MCF 10A (cell line): ENCODE results near the gene RGS7BP. TPM values are rescaled to one million over a fixed set of nuclear protein-coding genes. Genes with fewer than 3 reads are reported as not detected.

Source experiments
- BruUV-seq: library from RNA; stranded (reverse); fragments of 400-500 nt; replicated peaks from 2 replicates; lab custom pipeline; 2021; lab: Mats Ljungman, UMichigan
- CTCF ChIA-PET: fragments of 300-600 bp; sonication (Branson Sonifier 250); formaldehyde crosslinking; extraction: SDS; loops from one replicate; lab custom pipeline; 2021; ENCODE audit warnings: antibody characterized with exemption, inconsistent platforms; lab: Yijun Ruan, JAX
- POLR2A ChIA-PET: fragments of 300-600, 350-650 bp; sonication (Branson Sonifier 250); formaldehyde crosslinking; extraction: SDS; loops from one replicate; lab custom pipeline; 2020; ENCODE audit warnings: antibody characterized with exemption, inconsistent platforms; lab: Yijun Ruan, JAX
- DNase-seq: peaks from one replicate; pipeline ENCODE4 v3.0.0-alpha.2; 2018; ENCODE audit not compliant: unreplicated experiment
- H3K27ac Mint-ChIP-seq: one replicate; pipeline ENCODE4 v1.8.0; 2022; ENCODE audit warnings: mild to moderate bottlenecking, low read depth, mixed read lengths; ENCODE audit not compliant: unreplicated experiment
- H3K27me3 Mint-ChIP-seq: one replicate; pipeline ENCODE4 v1.8.0; 2022; ENCODE audit warnings: mixed read lengths; ENCODE audit not compliant: insufficient read depth, unreplicated experiment
- H3K36me3 Mint-ChIP-seq: one replicate; pipeline ENCODE4 v1.8.0; 2022; ENCODE audit warnings: mild to moderate bottlenecking, moderate library complexity, mixed read lengths; ENCODE audit not compliant: insufficient read depth, unreplicated experiment
- H3K4me1 Mint-ChIP-seq: one replicate; pipeline ENCODE4 v1.8.0; 2022; ENCODE audit warnings: mixed read lengths; ENCODE audit not compliant: insufficient read depth, unreplicated experiment
- H3K4me3 Mint-ChIP-seq: one replicate; pipeline ENCODE4 v1.8.0; 2022; ENCODE audit warnings: mild to moderate bottlenecking, moderate library complexity, mixed read lengths; ENCODE audit not compliant: unreplicated experiment
- H3K9me3 Mint-ChIP-seq: one replicate; pipeline ENCODE4 v1.8.0; 2022; ENCODE audit warnings: mixed read lengths; ENCODE audit not compliant: unreplicated experiment
- CTCF ChIP-seq: fragments of 200-600 bp; IDR thresholded peaks from one replicate; pipeline ENCODE4 v1.8.0; 2022; ENCODE audit warnings: antibody characterized with exemption, mild to moderate bottlenecking; ENCODE audit not compliant: unreplicated experiment
- intact Hi-C: fragments of 100-400 bp; cut with micrococcal nuclease; formaldehyde crosslinking; loops from 2 replicates; pipeline ENCODE4 v1.14.1; 2022
- total RNA-seq: library from RNA; stranded (reverse); gene quantifications from 2 replicates; pipeline ENCODE4 v1.2.3, GENCODE V29; 2022

Gene RGS7BP
- total RNA-seq, 1 experiment from 2014 or later, result not detected

GRCh38 chr5:64629841-64630240 lies 124.0 kb downstream of the RGS7BP start:
- CTCF ChIA-PET, result interaction anchor here (3.1 to 4.0 kb wide), 2 partner anchors 17 to 155 kb away, joined by 16 to 27 read pairs; no protein-coding TSS in a partner anchor
- H3K9me3 Mint-ChIP-seq, result no peaks in the 10 kb centered on the region
- intact Hi-C loops, result no loop called here

GRCh38 chr5:64632251-64632650 lies 126.4 kb downstream of the RGS7BP start:
- intact Hi-C loops, result no loop called here
- no peaks in the 10 kb centered on the region for H3K4me1 Mint-ChIP-seq
- H3K27me3 Mint-ChIP-seq, result no peaks in the 10 kb centered on the region
- peak; percentile 20 for DNase-seq
- no peaks in the 10 kb centered on the region for H3K36me3 Mint-ChIP-seq
- BruUV-seq, result no TSS peak
- no peaks in the 10 kb centered on the region for H3K9me3 Mint-ChIP-seq
- H3K4me3 Mint-ChIP-seq, result no peak overlapping the region
- TF ChIP-seq CTCF, result no peak
- CTCF ChIA-PET, result interaction anchor here (1.1 to 4.0 kb wide), 6 partner anchors 20 to 851 kb away, joined by 3 to 27 read pairs (median 4); no protein-coding TSS in a partner anchor
- no peak overlapping the region for H3K27ac Mint-ChIP-seq
- POLR2A ChIA-PET, result interaction anchor here (0.7 kb wide), 3 partner anchors 46 to 670 kb away, joined by 4 to 7 read pairs (median 5); partner anchors contain the start of gene HTR1A

More at GRCh38 chr5:64629841-64630240, 124.0 kb downstream of the RGS7BP start:
- H3K27me3 Mint-ChIP-seq, result no peaks in the 10 kb centered on the region
- no peak for DNase-seq
- no peaks in the 10 kb centered on the region for H3K4me1 Mint-ChIP-seq
- H3K27ac Mint-ChIP-seq, result no peak overlapping the region
- no TSS peak for BruUV-seq
- TF ChIP-seq CTCF, result no peak
- no peak overlapping the region for H3K4me3 Mint-ChIP-seq
- POLR2A ChIA-PET, result no interaction called here
- no peaks in the 10 kb centered on the region for H3K36me3 Mint-ChIP-seq

GRCh38 chr5:64634997-64635686 lies 129.3 kb downstream of the RGS7BP start:
- POLR2A ChIA-PET, result interaction anchor here (0.6 to 1.1 kb wide), 4 partner anchors 133 to 848 kb away, joined by 3 to 4 read pairs (median 3); no protein-coding TSS in a partner anchor
- H3K27ac Mint-ChIP-seq, result no peak overlapping the region
- H3K4me3 Mint-ChIP-seq, result no peak overlapping the region
- no peaks in the 10 kb centered on the region for H3K4me1 Mint-ChIP-seq
- BruUV-seq, result no TSS peak
- intact Hi-C loops, result loop anchor here (1.0 kb wide), 2 partner anchors 149 to 848 kb away; no protein-coding TSS in a partner anchor
- TF ChIP-seq CTCF, result peak; percentile 71
- H3K36me3 Mint-ChIP-seq, result no peaks in the 10 kb centered on the region
- no peaks in the 10 kb centered on the region for H3K27me3 Mint-ChIP-seq
- H3K9me3 Mint-ChIP-seq, result no peaks in the 10 kb centered on the region
- DNase-seq, result peak; percentile 50
- CTCF ChIA-PET, result interaction anchor here (0.5 to 3.6 kb wide), 38 partner anchors 9 to 1421 kb away, joined by 3 to 91 read pairs (median 4); partner anchors contain the start of gene CWC27

GRCh38 chr5:64637144-64637543 lies 131.3 kb downstream of the RGS7BP start:
- CTCF ChIA-PET, result interaction anchor here (0.6 to 1.5 kb wide), 6 partner anchors 72 to 599 kb away, joined by 3 to 15 read pairs (median 3); no protein-coding TSS in a partner anchor
- no peak for TF ChIP-seq CTCF

More at GRCh38 chr5:64637144-64637543, 131.3 kb downstream of the RGS7BP start:
- intact Hi-C loops, result no loop called here
- Mint-ChIP-seq H3K27ac (no peak overlapping the region), H3K9me3 (no peaks in the 10 kb centered on the region), H3K4me3 (no peak overlapping the region), H3K4me1 (no peaks in the 10 kb centered on the region), H3K27me3 (no peaks in the 10 kb centered on the region), H3K36me3 (no peaks in the 10 kb centered on the region)
- BruUV-seq, result no TSS peak
- DNase-seq, result no peak
- POLR2A ChIA-PET, result no interaction called here
